K562 (cell line): ENCODE data around the gene CTSO. TPM values are rescaled to one million over a fixed set of nuclear protein-coding genes. Genes with fewer than 3 reads are reported as not detected.

Experiments
- ATAC-seq: fragments of 200-7000 bp; cut with Tn5 transposase; 3 replicates; pipeline ENCODE4 v1.9.1; 2020; ENCODE audit warnings: moderate library complexity
- BruUV-seq: library from RNA; stranded (reverse); fragments of 400-500 nt; replicated peaks from 2 replicates; lab custom pipeline; 2021; lab: Mats Ljungman, UMichigan
- CTCF ChIA-PET: fragments of 300-600 bp; formaldehyde crosslinking; extraction: SDS; loops from one replicate; lab custom pipeline; 2021; ENCODE audit warnings: low intra/inter-chr PET ratio; lab: Yijun Ruan, JAX
- POLR2A ChIA-PET: fragments of 300-600, 350-650 bp; sonication (Branson Sonifier 250); formaldehyde crosslinking; extraction: SDS; loops from one replicate; lab custom pipeline; 2021; ENCODE audit warnings: antibody characterized with exemption, inconsistent platforms; lab: Yijun Ruan, JAX
- DNase-seq, 4 experiments: peaks; one replicate each; pipeline versions ENCODE4 v3.0.0 to v3.0.0-alpha.2; 2011 to 2018; ENCODE audit warnings: low spot score in 3 of 4, mixed read lengths in 3 of 4; ENCODE audit errors: extremely low read depth in 1 of 4
- FAIRE-seq: peaks from 2 replicates; lab custom pipeline; 2011; peaks lifted over from hg19 to GRCh38; lab: Jason Lieb, UNC
- H2AFZ ChIP-seq: 2 replicates; pipeline ENCODE4 v1.6.0; 2011; ENCODE audit warnings: low read depth, low read length, control low read depth, inconsistent platforms
- H3K27ac ChIP-seq: fragments of 200-600 bp; 3 replicates; pipeline ENCODE4 v1.8.0; 2011; ENCODE audit warnings: low read depth, mild to moderate bottlenecking, control low read depth, inconsistent platforms, low read length, moderate library complexity, mixed read lengths; ENCODE audit errors: extremely low read depth
- H3K27me3 ChIP-seq, 2 experiments: fragments of 300-600 bp in 1 of 2; 2 replicates in 1 of 2; 3 replicates in 1 of 2; pipeline versions ENCODE4 v1.6.0 to v1.8.0; 2011; ENCODE audit warnings: inconsistent platforms in 2 of 2, low read length in 2 of 2, mild to moderate bottlenecking in 1 of 2, mixed read lengths in 1 of 2, moderate library complexity in 1 of 2; ENCODE audit not compliant: control insufficient read depth in 2 of 2, insufficient read depth in 2 of 2
- H3K36me3 ChIP-seq: fragments of 300-600 bp; 3 replicates; pipeline ENCODE4 v1.8.0; 2011; ENCODE audit warnings: mild to moderate bottlenecking, low read length, inconsistent platforms; ENCODE audit not compliant: control insufficient read depth, insufficient read depth
- H3K4me1 ChIP-seq, 2 experiments: fragments of 200-600 bp in 1 of 2; replicated peaks in 1 of 2; 2 replicates in 1 of 2; 3 replicates in 1 of 2; pipeline versions ENCODE4 v1.5.1 to v1.8.0; 2011; ENCODE audit warnings: inconsistent platforms in 2 of 2, low read length in 2 of 2, mild to moderate bottlenecking in 1 of 2, mixed read lengths in 1 of 2, moderate library complexity in 1 of 2; ENCODE audit not compliant: control insufficient read depth in 2 of 2, insufficient read depth in 2 of 2
- H3K4me2 ChIP-seq: 2 replicates; pipeline ENCODE4 v1.6.1; 2011; ENCODE audit warnings: low read length, control low read depth, inconsistent platforms, mixed read lengths; ENCODE audit not compliant: insufficient read depth
- H3K4me3 ChIP-seq: fragments of 200-600 bp; sonication (generic), shearing (Covaris generic); 2 replicates; pipeline ENCODE4 v1.5.1; 2016; ENCODE audit warnings: control low read depth, inconsistent platforms
- H3K79me2 ChIP-seq: fragments of 200-600 bp; 3 replicates; pipeline ENCODE4 v1.8.0; 2011; ENCODE audit warnings: low read length, inconsistent platforms; ENCODE audit not compliant: control insufficient read depth, insufficient read depth
- H3K9ac ChIP-seq, 2 experiments: 2 replicates each; pipeline versions ENCODE4 v1.6.0 to v1.6.1; 2011; ENCODE audit warnings: low read depth in 2 of 2, low read length in 2 of 2, control low read depth in 1 of 2, inconsistent platforms in 1 of 2, mild to moderate bottlenecking in 1 of 2, mixed read lengths in 1 of 2; ENCODE audit not compliant: insufficient read depth in 1 of 2
- H3K9me1 ChIP-seq: one replicate; pipeline ENCODE4 v1.6.0; 2011; ENCODE audit warnings: inconsistent platforms, mild to moderate bottlenecking, low read length, moderate library complexity; ENCODE audit not compliant: control insufficient read depth, insufficient read depth
- H3K9me3 ChIP-seq: replicated peaks from 2 replicates; pipeline ENCODE4 v1.5.1; 2011; ENCODE audit warnings: low read depth, low read length, inconsistent platforms; ENCODE audit not compliant: control insufficient read depth, insufficient read depth
- H4K20me1 ChIP-seq: replicated peaks from 2 replicates; pipeline ENCODE4 v1.6.1; 2011; ENCODE audit warnings: low read length, inconsistent platforms, mixed read lengths; ENCODE audit not compliant: control insufficient read depth, insufficient read depth
- E2F5 ChIP-seq: sonication (generic); formaldehyde crosslinking; IDR thresholded peaks from 2 replicates; pipeline ENCODE4 v1.8.0; 2022; ENCODE audit warnings: mild to moderate bottlenecking, missing genetic modification reagents
- WGBS: fragments of 100-300 bp; shearing (Covaris generic); methylation state at CpG from one replicate; pipeline ENCODE4 v1.1.6; 2016; ENCODE audit warnings: low coverage, mixed read lengths; ENCODE audit not compliant: insufficient coverage; ENCODE audit errors: missing lambda C conversion rate; 5-methylcytosine and 5-hydroxymethylcytosine counted together
- in situ Hi-C: fragments of 300-500 bp; cut with MboI; formaldehyde crosslinking; loops from 4 replicates; pipeline ENCODE4 v1.15.0; 2018; ENCODE audit warnings: inconsistent platforms, mixed read lengths
- intact Hi-C: fragments of 100-400 bp; cut with micrococcal nuclease; formaldehyde crosslinking; loops from 2 replicates; pipeline ENCODE4 v1.14.2; 2022
- polyA plus RNA-seq, 8 experiments: library from polyadenylated mRNA; depleted of rRNA in 4 of 8; stranded (reverse) in 5 of 8; unstranded in 3 of 8; fragments of >200 nt; fragmentation: Nextera tagmentation in 2 of 8; fragmentation: Illumina TruSeq in 1 of 8; extraction: Ambion mirVana in 2 of 8; extraction: Trizol in 1 of 8; gene quantifications; 2 replicates each; pipeline versions ENCODE4 v1.2.1 to v1.2.3, GENCODE V29; 2011 to 2014; ENCODE audit warnings: inconsistent platforms in 1 of 8, missing spikeins in 1 of 8
- total RNA-seq, 7 experiments: library from RNA; depleted of rRNA in 6 of 7; stranded (reverse); fragments of >200 nt in 6 of 7; fragmentation: Illumina TruSeq in 2 of 7; extraction: Trizol in 2 of 7; gene quantifications; 2 replicates each; pipeline versions ENCODE4 v1.2.1 to v1.2.3, GENCODE V29; 2011 to 2021; ENCODE audit warnings: low replicate concordance in 1 of 7

Gene CTSO
- total and polyA plus RNA-seq, 9 of the 15 experiments (the other 6 are each of a cell fraction or from before 2014, with no cell fraction given), result 0.03 to 0.07 (median 0.04) TPM; not detected in 5

- DNase-seq (no peak), ATAC-seq (no peak), FAIRE-seq (no peak)
- Histone ChIP-seq H3K36me3 (no peaks in the 10 kb centered on the region), H3K79me2 (no peaks in the 10 kb centered on the region), H4K20me1 (no peaks in the 10 kb centered on the region), H3K27ac (no peak overlapping the region), H2AFZ (no peak overlapping the region), H3K9ac (no peak overlapping the region), H3K4me1 (no peaks in the 10 kb centered on the region), H3K9me3 (no peaks in the 10 kb centered on the region), H3K4me2 (no peak overlapping the region), H3K4me3 (no peak overlapping the region), H3K27me3 (no peaks in the 10 kb centered on the region), H3K9me1 (no peaks in the 10 kb centered on the region)
- no TSS peak for BruUV-seq
- in situ Hi-C loops (no loop called here), intact Hi-C loops (no loop called here)
- no peak for TF ChIP-seq E2F5 (CRISPR knock-in tag)
- POLR2A ChIA-PET, result no interaction called here
- CTCF ChIA-PET, result no interaction called here
- WGBS, result 0% methylated on average over 1 of the region's 1 CpG
Observed at GRCh38 chr4:155875878-155876277, 77.8 kb downstream of the CTSO start.

Other genes starting within 250 kb of the CTSO start
- gene GUCY1B1, start 194.8 kb downstream of the CTSO start, total RNA-seq (2014; rRNA removed), result not detected in 2 replicates
- gene GUCY1B1, start 194.8 kb downstream of the CTSO start, total RNA-seq (2014; rRNA removed; fragmentation: Illumina TruSeq; extraction: Trizol), result not detected in 2 replicates
- not detected in 2 replicates for gene GUCY1B1, start 194.8 kb downstream of the CTSO start, total RNA-seq (2015; rRNA removed; fragmentation: Illumina TruSeq; extraction: Trizol)
- gene GUCY1B1, start 194.8 kb downstream of the CTSO start, total RNA-seq (2021), result 0.11 TPM in 1 of 2 replicates, not detected in the other
- not detected in 2 replicates for gene GUCY1B1, start 194.8 kb downstream of the CTSO start, polyA plus RNA-seq (2011; rRNA removed)
- gene GUCY1B1, start 194.8 kb downstream of the CTSO start, polyA plus RNA-seq (2014; fragmentation: Illumina TruSeq; extraction: Trizol), result not detected in 2 replicates
- not detected for gene GUCY1B1, start 194.8 kb downstream of the CTSO start, polyA plus RNA-seq (2014; fragmentation: Nextera tagmentation; extraction: Ambion mirVana)
- gene GUCY1B1, start 194.8 kb downstream of the CTSO start, polyA plus RNA-seq (2014; rRNA removed), result not detected in 2 replicates
- gene ASIC5, start 87.6 kb downstream of the CTSO start, total RNA-seq (2014; rRNA removed), result not detected in 2 replicates
- gene ASIC5, start 87.6 kb downstream of the CTSO start, total RNA-seq (2014; rRNA removed; fragmentation: Illumina TruSeq; extraction: Trizol), result not detected in 2 replicates
- gene ASIC5, start 87.6 kb downstream of the CTSO start, total RNA-seq (2015; rRNA removed; fragmentation: Illumina TruSeq; extraction: Trizol), result not detected in 2 replicates
- not detected in 2 replicates for gene ASIC5, start 87.6 kb downstream of the CTSO start, total RNA-seq (2021)
- gene ASIC5, start 87.6 kb downstream of the CTSO start, polyA plus RNA-seq (2011; rRNA removed), result not detected in 2 replicates
- not detected in 2 replicates for gene ASIC5, start 87.6 kb downstream of the CTSO start, polyA plus RNA-seq (2014; fragmentation: Illumina TruSeq; extraction: Trizol)
- gene ASIC5, start 87.6 kb downstream of the CTSO start, polyA plus RNA-seq (2014; fragmentation: Nextera tagmentation; extraction: Ambion mirVana), result not detected
- not detected in 2 replicates for gene ASIC5, start 87.6 kb downstream of the CTSO start, polyA plus RNA-seq (2014; rRNA removed)
- gene TDO2, start 50.2 kb downstream of the CTSO start, total RNA-seq (2014; rRNA removed), result 0.09 and 1.1 TPM in 2 replicates
- gene TDO2, start 50.2 kb downstream of the CTSO start, total RNA-seq (2014; rRNA removed; fragmentation: Illumina TruSeq; extraction: Trizol), result 0.11 TPM in 1 of 2 replicates, not detected in the other
- 0.08 and 0.22 TPM in 2 replicates for gene TDO2, start 50.2 kb downstream of the CTSO start, total RNA-seq (2015; rRNA removed; fragmentation: Illumina TruSeq; extraction: Trizol)
- 0.40 and 0.47 TPM in 2 replicates for gene TDO2, start 50.2 kb downstream of the CTSO start, total RNA-seq (2021)
- gene TDO2, start 50.2 kb downstream of the CTSO start, polyA plus RNA-seq (2011; rRNA removed), result not detected in 2 replicates
- gene TDO2, start 50.2 kb downstream of the CTSO start, polyA plus RNA-seq (2014; fragmentation: Illumina TruSeq; extraction: Trizol), result 0.08 and 0.13 TPM in 2 replicates
- under 1 TPM; 0.31 to 0.65 TPM for gene TDO2, start 50.2 kb downstream of the CTSO start, polyA plus RNA-seq (2014; fragmentation: Nextera tagmentation; extraction: Ambion mirVana)
- gene TDO2, start 50.2 kb downstream of the CTSO start, polyA plus RNA-seq (2014; rRNA removed), result 0.07 TPM in 1 of 2 replicates, not detected in the other